ENCODE measurements around the gene FOXL2NB.
A peak's percentile ranks its signal among the peaks of the same experiment; 100 is the strongest.

Gene FOXL2NB

DNA sequence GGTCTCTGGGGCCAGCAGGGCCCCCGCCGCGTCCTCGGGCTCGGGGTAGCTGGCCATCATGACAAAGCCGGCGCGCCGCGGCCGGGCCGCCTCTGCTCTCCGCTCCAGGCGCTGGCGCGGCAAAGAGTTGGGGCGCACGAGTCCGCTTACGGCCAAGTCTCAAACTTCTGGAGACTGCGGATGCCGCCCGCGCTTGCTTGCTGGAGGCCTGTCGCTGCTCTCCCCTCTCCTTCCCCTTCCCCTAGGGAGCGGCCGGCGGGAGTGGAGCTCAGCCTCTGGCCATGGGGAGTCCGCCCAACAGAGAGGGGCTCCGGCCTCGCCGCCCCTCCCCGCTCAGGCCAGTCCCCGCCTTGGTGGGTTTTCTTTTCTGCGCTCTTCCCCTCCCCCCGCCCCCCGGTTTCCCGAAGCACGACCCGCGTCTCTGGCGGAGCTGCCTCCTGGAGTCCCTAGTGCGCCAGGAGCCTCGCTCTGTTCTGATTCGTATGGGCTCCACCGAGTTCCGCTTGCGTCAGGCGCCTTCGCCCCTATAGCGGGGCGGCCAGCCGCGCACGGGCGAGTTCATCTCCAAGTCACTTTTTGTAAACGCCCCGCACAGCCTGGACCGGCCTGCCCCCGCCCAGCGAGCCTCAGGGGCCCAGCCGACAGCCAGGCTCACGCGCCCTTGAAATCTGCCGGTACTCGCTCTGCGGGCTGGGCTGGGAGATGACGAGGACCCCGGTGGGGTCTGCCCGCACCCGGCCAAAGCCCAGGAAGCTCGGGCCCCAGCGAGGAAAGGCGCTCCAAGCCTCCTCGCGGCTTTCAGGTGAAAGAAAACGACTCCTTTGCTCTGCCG lies at the start of gene FOXL2NB, which contains the start of gene FOXL2:
Gene FOXL2NB (plus strand): TSS at position 555 of the 832 bp plus-strand sequence. CDS start 148 bp downstream, at position 703.
Gene FOXL2 (minus strand): TSS at position 475 of the 832 bp plus-strand sequence. CDS start 415 bp downstream, at position 60.
- H3K27me3 ChIP-seq (ENCODE audit: control insufficient read depth in 2 of 2, insufficient read depth in 2 of 2, low read length in 2 of 2) = peaks cover 73 to 93% of the 10 kb centered on the region in 2 donors
- no peak within 1 kb of the TSS for H3K27ac ChIP-seq (ENCODE audit: low read depth in 2 of 2, low read length in 2 of 2)
- H3K36me3 ChIP-seq (ENCODE audit: control insufficient read depth in 2 of 2, insufficient read depth in 2 of 2, low read length in 2 of 2) = no peaks in the 10 kb centered on the region
- peak within 1 kb of the TSS; percentile 31 to 37 for H3K4me3 ChIP-seq (ENCODE audit: low read length in 2 of 2)
- H3K9me3 ChIP-seq (ENCODE audit: control insufficient read depth in 2 of 2, low read length in 2 of 2) = no peaks in the 10 kb centered on the region
- H3K4me1 ChIP-seq (ENCODE audit: control insufficient read depth in 2 of 2, insufficient read depth in 2 of 2, low read length in 2 of 2) = peaks cover 8 to 21% of the 10 kb centered on the region in 2 donors
- H3K9ac ChIP-seq (ENCODE audit: low read depth in 1 of 2, low read length in 2 of 2) = no peak within 1 kb of the TSS

- no peaks in the 10 kb centered on the region for H3K9me3 ChIP-seq (ENCODE audit: control insufficient read depth in 2 of 2, low read length in 2 of 2)
- H3K36me3 ChIP-seq (ENCODE audit: control insufficient read depth in 2 of 2, insufficient read depth in 2 of 2, low read length in 2 of 2) = no peaks in the 10 kb centered on the region
- H3K27ac ChIP-seq (ENCODE audit: low read depth in 2 of 2, low read length in 2 of 2) = peak overlapping the region; percentile 46 to 62
- H3K27me3 ChIP-seq (ENCODE audit: control insufficient read depth in 2 of 2, insufficient read depth in 2 of 2, low read length in 2 of 2) = no peaks in the 10 kb centered on the region
- H3K9ac ChIP-seq (ENCODE audit: low read depth in 1 of 2, low read length in 2 of 2) = no peak overlapping the region
- H3K4me3 ChIP-seq (ENCODE audit: low read length in 2 of 2) = no peak overlapping the region
- H3K4me1 ChIP-seq (ENCODE audit: control insufficient read depth in 2 of 2, insufficient read depth in 2 of 2, low read length in 2 of 2) = peaks cover 8 to 17% of the 10 kb centered on the region in 2 donors
These were observed 48.7 kb upstream of the FOXL2NB start for GRCh38 chr3:138898301-138898700.

GRCh38 chr3:138898708-138899107 lies 48.3 kb upstream of the FOXL2NB start:
- Histone ChIP-seq H3K4me1 (ENCODE audit: control insufficient read depth in 2 of 2, insufficient read depth in 2 of 2, low read length in 2 of 2) (peaks cover 8 to 17% of the 10 kb centered on the region in 2 donors), H3K27me3 (ENCODE audit: control insufficient read depth in 2 of 2, insufficient read depth in 2 of 2, low read length in 2 of 2) (no peaks in the 10 kb centered on the region), H3K9me3 (ENCODE audit: control insufficient read depth in 2 of 2, low read length in 2 of 2) (no peaks in the 10 kb centered on the region), H3K36me3 (ENCODE audit: control insufficient read depth in 2 of 2, insufficient read depth in 2 of 2, low read length in 2 of 2) (no peaks in the 10 kb centered on the region), H3K27ac (ENCODE audit: low read depth in 2 of 2, low read length in 2 of 2) (peak overlapping the region; percentile 46 to 62), H3K9ac (ENCODE audit: low read depth in 1 of 2, low read length in 2 of 2) (no peak overlapping the region), H3K4me3 (ENCODE audit: low read length in 2 of 2) (no peak overlapping the region)

- no peak overlapping the region for H3K27ac ChIP-seq (ENCODE audit: low read depth in 2 of 2, low read length in 2 of 2)
- H3K4me1 ChIP-seq (ENCODE audit: control insufficient read depth in 2 of 2, insufficient read depth in 2 of 2, low read length in 2 of 2) = peaks cover 8 to 17% of the 10 kb centered on the region in 2 donors
- H3K36me3 ChIP-seq (ENCODE audit: control insufficient read depth in 2 of 2, insufficient read depth in 2 of 2, low read length in 2 of 2) = no peaks in the 10 kb centered on the region
- H3K4me3 ChIP-seq (ENCODE audit: low read length in 2 of 2) = no peak overlapping the region
- no peaks in the 10 kb centered on the region for H3K9me3 ChIP-seq (ENCODE audit: control insufficient read depth in 2 of 2, low read length in 2 of 2)
- H3K27me3 ChIP-seq (ENCODE audit: control insufficient read depth in 2 of 2, insufficient read depth in 2 of 2, low read length in 2 of 2) = no peaks in the 10 kb centered on the region
- no peak overlapping the region for H3K9ac ChIP-seq (ENCODE audit: low read depth in 1 of 2, low read length in 2 of 2)
These were observed 47.5 kb upstream of the FOXL2NB start for GRCh38 chr3:138899351-138899991.

DNA sequence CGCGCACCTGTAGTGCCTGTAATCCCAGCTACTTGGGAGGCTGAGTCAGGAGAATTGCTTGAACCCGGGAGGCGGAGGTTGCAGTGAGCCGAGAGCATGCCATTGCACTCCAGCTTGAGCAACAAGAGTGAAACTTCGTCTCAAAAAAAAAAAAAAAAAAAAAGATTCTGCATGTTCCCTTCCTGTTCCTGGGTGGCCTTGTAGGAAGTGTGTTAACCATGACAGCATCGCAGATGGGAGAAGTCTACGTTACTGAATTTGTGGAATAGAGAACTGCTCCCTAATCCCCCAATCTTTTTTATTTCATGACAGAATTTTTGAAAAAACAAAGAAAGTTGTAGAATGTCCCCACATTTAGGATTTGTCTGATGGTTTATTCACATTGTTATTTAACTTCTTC lies 45.5 kb upstream of the FOXL2NB start:
- Histone ChIP-seq H3K9me3 (ENCODE audit: control insufficient read depth in 2 of 2, low read length in 2 of 2) (no peaks in the 10 kb centered on the region), H3K4me3 (ENCODE audit: low read length in 2 of 2) (no peak overlapping the region), H3K4me1 (ENCODE audit: control insufficient read depth in 2 of 2, insufficient read depth in 2 of 2, low read length in 2 of 2) (peaks cover 8 to 17% of the 10 kb centered on the region in 2 donors), H3K27ac (ENCODE audit: low read depth in 2 of 2, low read length in 2 of 2) (no peak overlapping the region), H3K36me3 (ENCODE audit: control insufficient read depth in 2 of 2, insufficient read depth in 2 of 2, low read length in 2 of 2) (no peaks in the 10 kb centered on the region), H3K27me3 (ENCODE audit: control insufficient read depth in 2 of 2, insufficient read depth in 2 of 2, low read length in 2 of 2) (no peaks in the 10 kb centered on the region), H3K9ac (ENCODE audit: low read depth in 1 of 2, low read length in 2 of 2) (no peak overlapping the region)

GRCh38 chr3:138902171-138902570 lies 44.8 kb upstream of the FOXL2NB start:
- peaks cover 8 to 17% of the 10 kb centered on the region in 2 donors for H3K4me1 ChIP-seq (ENCODE audit: control insufficient read depth in 2 of 2, insufficient read depth in 2 of 2, low read length in 2 of 2)
- no peaks in the 10 kb centered on the region for H3K9me3 ChIP-seq (ENCODE audit: control insufficient read depth in 2 of 2, low read length in 2 of 2)
- H3K36me3 ChIP-seq (ENCODE audit: control insufficient read depth in 2 of 2, insufficient read depth in 2 of 2, low read length in 2 of 2) = no peaks in the 10 kb centered on the region
- no peak overlapping the region for H3K9ac ChIP-seq (ENCODE audit: low read depth in 1 of 2, low read length in 2 of 2)
- H3K4me3 ChIP-seq (ENCODE audit: low read length in 2 of 2) = no peak overlapping the region
- no peaks in the 10 kb centered on the region for H3K27me3 ChIP-seq (ENCODE audit: control insufficient read depth in 2 of 2, insufficient read depth in 2 of 2, low read length in 2 of 2)
- H3K27ac ChIP-seq (ENCODE audit: low read depth in 2 of 2, low read length in 2 of 2) = no peak overlapping the region

DNA sequence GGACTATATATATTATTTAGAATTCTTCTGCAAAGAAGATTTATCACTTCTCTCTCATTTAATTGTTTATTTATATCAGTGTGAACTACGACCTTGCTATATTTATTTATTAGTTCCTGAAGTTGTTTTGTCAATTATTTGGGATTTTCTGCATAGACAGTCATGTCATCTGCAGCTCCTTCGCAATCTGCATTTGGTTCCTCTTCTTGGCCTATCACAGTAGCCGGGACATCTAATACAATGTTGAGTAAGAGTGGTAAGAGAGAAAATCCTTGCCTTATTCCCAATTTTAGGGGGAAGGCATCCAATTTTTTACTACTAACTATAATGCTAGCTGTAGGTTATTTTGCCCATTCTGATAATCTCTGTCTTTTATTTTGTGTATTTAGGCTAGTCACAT lies 39.5 kb upstream of the FOXL2NB start:
- Histone ChIP-seq H3K4me1 (ENCODE audit: control insufficient read depth in 2 of 2, insufficient read depth in 2 of 2, low read length in 2 of 2) (no peaks in the 10 kb centered on the region), H3K9ac (ENCODE audit: low read depth in 1 of 2, low read length in 2 of 2) (no peak overlapping the region), H3K36me3 (ENCODE audit: control insufficient read depth in 2 of 2, insufficient read depth in 2 of 2, low read length in 2 of 2) (no peaks in the 10 kb centered on the region), H3K9me3 (ENCODE audit: control insufficient read depth in 2 of 2, low read length in 2 of 2) (no peaks in the 10 kb centered on the region), H3K27ac (ENCODE audit: low read depth in 2 of 2, low read length in 2 of 2) (no peak overlapping the region), H3K27me3 (ENCODE audit: control insufficient read depth in 2 of 2, insufficient read depth in 2 of 2, low read length in 2 of 2) (no peaks in the 10 kb centered on the region), H3K4me3 (ENCODE audit: low read length in 2 of 2) (no peak overlapping the region)

DNA sequence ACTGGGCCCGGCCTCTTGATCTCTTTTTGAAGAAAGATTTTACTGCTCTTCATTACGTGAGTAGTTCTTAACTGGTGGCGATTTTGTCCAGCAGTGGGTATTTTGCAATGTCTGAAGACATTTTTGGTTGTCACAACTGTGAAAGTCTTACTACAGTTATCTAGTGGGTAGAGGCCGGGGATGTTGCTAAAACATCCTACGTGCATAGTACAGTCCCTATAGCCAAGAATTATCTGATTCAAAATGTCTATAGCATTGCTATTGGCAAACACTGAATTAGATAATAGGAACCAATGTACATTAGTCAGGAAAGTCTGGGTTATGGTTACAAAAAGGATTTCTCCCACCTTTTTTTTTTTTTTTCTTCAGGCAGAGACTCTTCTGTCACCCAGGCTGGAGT lies 38.2 kb upstream of the FOXL2NB start:
- H3K27ac ChIP-seq (ENCODE audit: low read depth in 2 of 2, low read length in 2 of 2) = no peak overlapping the region
- no peaks in the 10 kb centered on the region for H3K27me3 ChIP-seq (ENCODE audit: control insufficient read depth in 2 of 2, insufficient read depth in 2 of 2, low read length in 2 of 2)
- no peak overlapping the region for H3K9ac ChIP-seq (ENCODE audit: low read depth in 1 of 2, low read length in 2 of 2)
- H3K4me1 ChIP-seq (ENCODE audit: control insufficient read depth in 2 of 2, insufficient read depth in 2 of 2, low read length in 2 of 2) = no peaks in the 10 kb centered on the region
- H3K9me3 ChIP-seq (ENCODE audit: control insufficient read depth in 2 of 2, low read length in 2 of 2) = no peaks in the 10 kb centered on the region
- no peak overlapping the region for H3K4me3 ChIP-seq (ENCODE audit: low read length in 2 of 2)
- H3K36me3 ChIP-seq (ENCODE audit: control insufficient read depth in 2 of 2, insufficient read depth in 2 of 2, low read length in 2 of 2) = no peaks in the 10 kb centered on the region

DNA sequence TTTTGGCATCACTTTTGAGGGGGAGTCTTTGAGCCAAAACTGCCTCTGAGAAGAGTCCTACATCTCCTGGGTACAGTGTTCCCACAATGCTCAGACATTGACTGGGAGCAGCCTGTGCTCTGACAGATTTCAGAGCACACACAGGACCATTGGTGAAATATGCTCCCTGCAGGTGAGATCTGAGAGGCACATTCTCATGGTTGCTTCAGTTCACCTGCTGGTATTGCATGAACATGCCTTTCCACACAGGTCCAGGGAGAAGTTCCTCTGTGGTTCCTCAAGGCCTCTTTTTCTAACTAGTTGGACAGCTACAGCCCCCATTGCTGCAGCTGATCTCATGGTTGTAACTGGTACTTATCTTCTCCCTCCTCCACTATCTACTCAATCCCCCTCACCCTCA lies 37.1 kb upstream of the FOXL2NB start:
- Histone ChIP-seq H3K36me3 (ENCODE audit: control insufficient read depth in 2 of 2, insufficient read depth in 2 of 2, low read length in 2 of 2) (no peaks in the 10 kb centered on the region), H3K4me3 (ENCODE audit: low read length in 2 of 2) (no peak overlapping the region), H3K27ac (ENCODE audit: low read depth in 2 of 2, low read length in 2 of 2) (no peak overlapping the region), H3K27me3 (ENCODE audit: control insufficient read depth in 2 of 2, insufficient read depth in 2 of 2, low read length in 2 of 2) (no peaks in the 10 kb centered on the region), H3K9me3 (ENCODE audit: control insufficient read depth in 2 of 2, low read length in 2 of 2) (no peaks in the 10 kb centered on the region), H3K4me1 (ENCODE audit: control insufficient read depth in 2 of 2, insufficient read depth in 2 of 2, low read length in 2 of 2) (peaks cover 3 to 4% of the 10 kb centered on the region in 2 donors), H3K9ac (ENCODE audit: low read depth in 1 of 2, low read length in 2 of 2) (no peak overlapping the region)

- H3K9ac ChIP-seq (ENCODE audit: low read depth in 1 of 2, low read length in 2 of 2) = no peak overlapping the region
- no peak overlapping the region for H3K27ac ChIP-seq (ENCODE audit: low read depth in 2 of 2, low read length in 2 of 2)
- no peaks in the 10 kb centered on the region for H3K27me3 ChIP-seq (ENCODE audit: control insufficient read depth in 2 of 2, insufficient read depth in 2 of 2, low read length in 2 of 2)
- no peaks in the 10 kb centered on the region for H3K36me3 ChIP-seq (ENCODE audit: control insufficient read depth in 2 of 2, insufficient read depth in 2 of 2, low read length in 2 of 2)
- H3K4me1 ChIP-seq (ENCODE audit: control insufficient read depth in 2 of 2, insufficient read depth in 2 of 2, low read length in 2 of 2) = peaks cover 5 to 10% of the 10 kb centered on the region in 2 donors
- H3K9me3 ChIP-seq (ENCODE audit: control insufficient read depth in 2 of 2, low read length in 2 of 2) = no peaks in the 10 kb centered on the region
- H3K4me3 ChIP-seq (ENCODE audit: low read length in 2 of 2) = no peak overlapping the region
These were observed 35.4 kb upstream of the FOXL2NB start for GRCh38 chr3:138911621-138912020.

Measured in mucosa of rectum (tissue), 2 donors.